ENCODE data around the gene MUCL3. TPM values are rescaled to one million over a fixed set of nuclear protein-coding genes. Genes with fewer than 3 reads are reported as not detected.
A peak's percentile ranks its signal among the peaks of the same experiment; 100 is the strongest.
"Not testable (repeated sequence)": the region's sequence is repeated elsewhere in the genome, so short reads cannot be mapped to it uniquely, and the experiment has no call there.

MUCL3 gene
- total RNA-seq, 6 experiments from 2014 or later, result not detected

DNA sequence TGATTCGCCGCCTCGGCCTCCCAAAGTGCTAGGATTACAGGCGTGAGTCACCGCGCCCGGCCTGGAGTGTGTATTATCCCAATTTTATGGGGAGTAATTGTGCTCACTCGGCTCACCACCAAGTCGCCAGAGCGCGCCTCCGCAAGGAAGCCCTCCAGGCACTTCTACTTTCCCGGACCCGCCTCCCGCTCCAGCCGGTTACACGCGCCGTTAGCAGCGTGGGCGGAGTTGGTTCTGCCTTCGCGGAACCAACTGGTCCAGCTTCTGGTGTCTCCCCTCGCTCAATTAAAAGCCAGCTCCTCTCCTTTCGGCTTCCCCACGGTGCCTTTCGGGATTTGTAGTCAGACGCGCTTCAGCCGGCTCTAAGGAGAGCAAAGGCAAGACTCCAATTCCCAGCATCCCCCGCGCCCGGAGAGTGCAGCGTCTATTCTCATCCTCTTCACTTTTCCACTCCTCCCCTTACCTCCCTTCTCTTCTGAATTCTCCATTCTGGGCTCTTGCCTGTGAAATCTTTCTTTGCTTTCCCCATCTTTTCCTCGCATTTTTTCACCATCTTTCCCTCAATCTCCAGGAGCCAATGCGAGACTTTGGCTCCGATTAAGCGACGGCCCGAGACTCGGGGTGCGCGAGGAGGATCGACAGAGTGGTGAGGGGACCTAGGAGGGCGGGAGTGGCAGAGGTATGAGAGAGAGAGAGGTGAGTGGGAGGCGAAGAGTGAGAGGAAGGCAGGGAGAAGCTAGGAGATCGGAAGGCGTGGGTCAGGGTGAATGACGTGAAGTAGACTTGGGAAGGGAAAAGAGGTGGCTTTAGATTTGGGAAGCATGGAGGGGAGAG is 32.8 kb upstream of the MUCL3 start, which contains the start of gene GTF2H4:
Gene GTF2H4 (plus strand): TSS at position 450 of the 834 bp plus-strand sequence.
- H3K27me3 Mint-ChIP-seq (ENCODE audit: insufficient read depth), result no peaks in the 10 kb centered on the region
- DNase-seq, result peak; percentile 99
- H3K4me1 Mint-ChIP-seq (ENCODE audit: low read depth), result peaks cover 11% of the 10 kb centered on the region
- peak within 1 kb of the TSS; percentile 97 for H3K4me3 Mint-ChIP-seq
- TF ChIP-seq, protein P1, sequence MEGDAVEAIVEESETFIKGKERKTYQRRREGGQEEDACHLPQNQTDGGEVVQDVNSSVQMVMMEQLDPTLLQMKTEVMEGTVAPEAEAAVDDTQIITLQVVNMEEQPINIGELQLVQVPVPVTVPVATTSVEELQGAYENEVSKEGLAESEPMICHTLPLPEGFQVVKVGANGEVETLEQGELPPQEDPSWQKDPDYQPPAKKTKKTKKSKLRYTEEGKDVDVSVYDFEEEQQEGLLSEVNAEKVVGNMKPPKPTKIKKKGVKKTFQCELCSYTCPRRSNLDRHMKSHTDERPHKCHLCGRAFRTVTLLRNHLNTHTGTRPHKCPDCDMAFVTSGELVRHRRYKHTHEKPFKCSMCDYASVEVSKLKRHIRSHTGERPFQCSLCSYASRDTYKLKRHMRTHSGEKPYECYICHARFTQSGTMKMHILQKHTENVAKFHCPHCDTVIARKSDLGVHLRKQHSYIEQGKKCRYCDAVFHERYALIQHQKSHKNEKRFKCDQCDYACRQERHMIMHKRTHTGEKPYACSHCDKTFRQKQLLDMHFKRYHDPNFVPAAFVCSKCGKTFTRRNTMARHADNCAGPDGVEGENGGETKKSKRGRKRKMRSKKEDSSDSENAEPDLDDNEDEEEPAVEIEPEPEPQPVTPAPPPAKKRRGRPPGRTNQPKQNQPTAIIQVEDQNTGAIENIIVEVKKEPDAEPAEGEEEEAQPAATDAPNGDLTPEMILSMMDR (IDR thresholded peaks at IDR 0.05), result no peak
- H3K36me3 Mint-ChIP-seq (ENCODE audit: low read depth), result peaks cover 6% of the 10 kb centered on the region; the same call in 1 of the 2 replicates
- H3K9me3 Mint-ChIP-seq, result no peaks in the 10 kb centered on the region
- peak within 1 kb of the TSS; percentile 73 for H3K27ac Mint-ChIP-seq

- Mint-ChIP-seq H3K27ac (peak overlapping the region; percentile 73), H3K9me3 (no peaks in the 10 kb centered on the region), H3K36me3 (ENCODE audit: low read depth) (peaks cover 6% of the 10 kb centered on the region; the same call in 1 of the 2 replicates), H3K27me3 (ENCODE audit: insufficient read depth) (no peaks in the 10 kb centered on the region), H3K4me3 (peak overlapping the region; percentile 97), H3K4me1 (ENCODE audit: low read depth) (peaks cover 18% of the 10 kb centered on the region)
- no peak for DNase-seq
- TF ChIP-seq, protein P1 (IDR thresholded peaks at IDR 0.05), result no peak
Observed at GRCh38 chr6:30908700-30909099, 32.1 kb upstream of the MUCL3 start.

DNA sequence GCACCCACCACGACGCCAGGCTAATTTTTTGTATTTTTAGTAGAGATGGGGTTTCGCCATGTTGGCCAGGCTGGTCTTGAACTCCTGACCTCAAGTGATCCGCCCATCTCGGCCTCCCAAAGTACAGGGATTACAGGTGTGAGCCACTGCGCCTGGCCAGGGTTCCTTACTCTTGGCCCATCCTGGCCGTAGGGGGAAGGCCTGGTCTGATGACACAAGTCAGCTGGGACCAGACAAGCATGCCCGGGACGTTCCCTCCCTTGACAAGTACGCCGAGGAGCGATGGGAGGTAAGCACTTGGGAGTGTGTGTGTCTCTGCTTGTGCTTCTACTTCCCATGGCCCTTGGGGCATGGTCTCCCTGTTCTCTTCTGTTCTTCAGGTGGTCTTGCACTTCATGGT is 30.3 kb upstream of the MUCL3 start:
- H3K27ac Mint-ChIP-seq; H3K4me3 Mint-ChIP-seq; H3K27me3 Mint-ChIP-seq (ENCODE audit: insufficient read depth); H3K9me3 Mint-ChIP-seq; DNase-seq; H3K36me3 Mint-ChIP-seq (ENCODE audit: low read depth): not testable (repeated sequence)
- H3K4me1 Mint-ChIP-seq (ENCODE audit: low read depth), result peaks cover 33% of the 10 kb centered on the region

- H3K9me3 Mint-ChIP-seq, result no peaks in the 10 kb centered on the region
- H3K27me3 Mint-ChIP-seq (ENCODE audit: insufficient read depth), result no peaks in the 10 kb centered on the region
- H3K4me3 Mint-ChIP-seq, result peak overlapping the region; percentile 87
- peak overlapping the region; percentile 88; the same call in 1 of the 2 replicates for H3K27ac Mint-ChIP-seq
- TF ChIP-seq, protein P1 (IDR thresholded peaks at IDR 0.05), result no peak
- H3K4me1 Mint-ChIP-seq (ENCODE audit: low read depth), result peaks cover 38% of the 10 kb centered on the region
- no peak for DNase-seq
- H3K36me3 Mint-ChIP-seq (ENCODE audit: low read depth), result peaks cover 11% of the 10 kb centered on the region
Observed at GRCh38 chr6:30912746-30913520, 27.8 kb upstream of the MUCL3 start.

- H3K4me3 Mint-ChIP-seq, result peak overlapping the region; percentile 87
- DNase-seq, result no peak
- H3K9me3 Mint-ChIP-seq, result no peaks in the 10 kb centered on the region
- peaks cover 33% of the 10 kb centered on the region for H3K4me1 Mint-ChIP-seq (ENCODE audit: low read depth)
- H3K27me3 Mint-ChIP-seq (ENCODE audit: insufficient read depth), result no peaks in the 10 kb centered on the region
- peaks cover 11% of the 10 kb centered on the region for H3K36me3 Mint-ChIP-seq (ENCODE audit: low read depth)
- peak overlapping the region; percentile 88 for H3K27ac Mint-ChIP-seq
- TF ChIP-seq, protein P1 (IDR thresholded peaks at IDR 0.05), result no peak
Observed at GRCh38 chr6:30913721-30914075, 27.1 kb upstream of the MUCL3 start.
